ENCODE results near the gene TNFSF13B. TPM values are rescaled to one million over a fixed set of nuclear protein-coding genes. Genes with fewer than 3 reads are reported as not detected.

TNFSF13B gene
- total RNA-seq, 2 experiments from 2014 or later, result 0.41 TPM; not detected in 1

GRCh38 chr13:108332791-108333190 is 63.3 kb downstream of the TNFSF13B start:
- Histone ChIP-seq H3K36me3 (ENCODE audit: insufficient read depth, low read length) (no peaks in the 10 kb centered on the region), H3K79me2 (ENCODE audit: insufficient read depth, low read depth, low read length) (no peaks in the 10 kb centered on the region), H4K20me1 (ENCODE audit: insufficient read depth, low read length) (no peaks in the 10 kb centered on the region), H3K4me2 (ENCODE audit: low read length) (no peak overlapping the region), H3K4me1 (ENCODE audit: insufficient read depth, low read length, poor library complexity, severe bottlenecking) (peaks cover 8% of the 10 kb centered on the region), H3K9me3 (ENCODE audit: low read length) (no peaks in the 10 kb centered on the region), H3K27ac (ENCODE audit: low read depth, low read length, poor library complexity, severe bottlenecking) (no peak overlapping the region), H2AFZ (ENCODE audit: low read length) (no peak overlapping the region), H3K9me2 (ENCODE audit: insufficient read depth, low read length) (no peaks in the 10 kb centered on the region), H3K4me3 (ENCODE audit: low read depth, low read length, poor library complexity, severe bottlenecking) (no peak overlapping the region)
- BruUV-seq (replicated peaks), result no TSS peak
- CTCF ChIA-PET (ENCODE audit: unreplicated experiment), result no interaction called here
- intact Hi-C loops (cut with micrococcal nuclease; ENCODE audit: unreplicated experiment), result no loop called here
- TF ChIP-seq EZH2phosphoT487 (IDR thresholded peaks at IDR 0.05; ENCODE audit: borderline replicate concordance, low read depth, low read length) (no peak), CTCF (conservative IDR thresholded peaks at IDR 0.05; ENCODE audit: low read length) (no peak)
- DNase-seq (ENCODE audit: low spot score), result no peak
- POLR2A ChIA-PET, result no interaction called here

DNA sequence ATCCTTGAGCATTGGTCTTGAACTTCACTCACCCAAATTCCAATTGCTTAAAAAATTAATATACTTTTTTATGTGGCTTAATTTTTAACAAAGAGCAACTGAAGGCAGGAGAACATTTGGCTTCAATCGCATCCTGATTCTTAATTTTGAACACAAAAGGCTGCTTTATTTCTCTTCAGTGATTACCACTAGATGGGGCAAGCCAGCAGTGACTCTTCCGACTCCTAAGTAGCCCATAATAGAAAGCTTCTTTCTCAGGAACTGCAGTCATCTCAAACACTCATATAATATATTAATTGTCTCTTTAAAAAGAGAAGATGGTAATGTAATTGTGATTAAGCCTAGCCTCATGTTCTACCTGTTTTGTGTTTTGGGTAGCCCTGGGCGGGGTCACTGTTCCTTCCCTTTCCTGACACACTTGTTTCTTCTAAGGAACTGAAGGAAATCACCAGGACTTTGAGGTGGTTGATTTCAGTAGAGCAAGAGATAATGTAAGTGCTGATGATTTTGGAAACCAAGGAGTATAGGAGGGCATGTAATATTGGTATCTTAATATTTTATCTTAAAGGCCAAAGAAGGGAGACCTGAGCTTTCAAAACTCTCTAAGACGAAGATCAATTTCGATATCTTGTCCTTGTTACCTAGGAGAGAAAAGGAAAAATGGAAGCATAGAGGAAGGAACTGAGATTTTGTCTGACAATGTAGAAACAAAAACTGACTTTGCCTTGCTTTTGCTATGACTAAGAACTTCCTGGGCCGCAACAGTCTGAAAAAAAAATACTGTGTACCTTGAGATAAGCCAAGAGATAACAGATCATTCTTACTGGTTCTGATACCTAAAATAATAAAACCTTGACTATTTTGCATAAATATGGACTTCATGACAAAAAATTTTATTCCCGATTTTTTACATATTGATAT is 73.1 kb downstream of the TNFSF13B start:
- H3K27ac ChIP-seq (ENCODE audit: low read depth, low read length, poor library complexity, severe bottlenecking), result no peak overlapping the region
- no TSS peak for BruUV-seq (replicated peaks)

More for the DNA sequence above, 73.1 kb downstream of the TNFSF13B start:
- intact Hi-C loops (cut with micrococcal nuclease; ENCODE audit: unreplicated experiment), result no loop called here
- Histone ChIP-seq H3K4me2 (ENCODE audit: low read length) (no peak overlapping the region), H3K9me3 (ENCODE audit: low read length) (no peaks in the 10 kb centered on the region), H3K79me2 (ENCODE audit: insufficient read depth, low read depth, low read length) (no peaks in the 10 kb centered on the region), H4K20me1 (ENCODE audit: insufficient read depth, low read length) (no peaks in the 10 kb centered on the region), H3K9me2 (ENCODE audit: insufficient read depth, low read length) (no peaks in the 10 kb centered on the region), H2AFZ (ENCODE audit: low read length) (no peak overlapping the region), H3K36me3 (ENCODE audit: insufficient read depth, low read length) (no peaks in the 10 kb centered on the region), H3K4me3 (ENCODE audit: low read depth, low read length, poor library complexity, severe bottlenecking) (no peak overlapping the region), H3K4me1 (ENCODE audit: insufficient read depth, low read length, poor library complexity, severe bottlenecking) (no peaks in the 10 kb centered on the region)
- ChIA-PET POLR2A (no interaction called here), CTCF (ENCODE audit: unreplicated experiment) (no interaction called here)
- TF ChIP-seq CTCF (conservative IDR thresholded peaks at IDR 0.05; ENCODE audit: low read length), result peak; percentile 30; the same call in 1 of the 2 replicates
- TF ChIP-seq EZH2phosphoT487 (IDR thresholded peaks at IDR 0.05; ENCODE audit: borderline replicate concordance, low read depth, low read length), result no peak
- no peak for DNase-seq (ENCODE audit: low spot score)

Measured in OCI-LY7 (cell line).